C4-2B (cell line): ENCODE measurements around the gene TRIM66.

Experiments used
- ZFX ChIP-seq: fragments of 450-650 bp; IDR thresholded peaks from 2 replicates; pipeline ENCODE4 v1.6.1; 2017
- TF ChIP-seq, protein P1 (sequence below): fragments of 450-650 bp; conservative IDR thresholded peaks from 2 replicates; pipeline ENCODE4 v1.5.1; 2017; ENCODE audit warnings: mild to moderate bottlenecking

- TF ChIP-seq, protein P1, sequence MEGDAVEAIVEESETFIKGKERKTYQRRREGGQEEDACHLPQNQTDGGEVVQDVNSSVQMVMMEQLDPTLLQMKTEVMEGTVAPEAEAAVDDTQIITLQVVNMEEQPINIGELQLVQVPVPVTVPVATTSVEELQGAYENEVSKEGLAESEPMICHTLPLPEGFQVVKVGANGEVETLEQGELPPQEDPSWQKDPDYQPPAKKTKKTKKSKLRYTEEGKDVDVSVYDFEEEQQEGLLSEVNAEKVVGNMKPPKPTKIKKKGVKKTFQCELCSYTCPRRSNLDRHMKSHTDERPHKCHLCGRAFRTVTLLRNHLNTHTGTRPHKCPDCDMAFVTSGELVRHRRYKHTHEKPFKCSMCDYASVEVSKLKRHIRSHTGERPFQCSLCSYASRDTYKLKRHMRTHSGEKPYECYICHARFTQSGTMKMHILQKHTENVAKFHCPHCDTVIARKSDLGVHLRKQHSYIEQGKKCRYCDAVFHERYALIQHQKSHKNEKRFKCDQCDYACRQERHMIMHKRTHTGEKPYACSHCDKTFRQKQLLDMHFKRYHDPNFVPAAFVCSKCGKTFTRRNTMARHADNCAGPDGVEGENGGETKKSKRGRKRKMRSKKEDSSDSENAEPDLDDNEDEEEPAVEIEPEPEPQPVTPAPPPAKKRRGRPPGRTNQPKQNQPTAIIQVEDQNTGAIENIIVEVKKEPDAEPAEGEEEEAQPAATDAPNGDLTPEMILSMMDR = no peak
- TF ChIP-seq ZFX = no peak
Measured at GRCh38 chr11:8722809-8723208, 40.3 kb upstream of the TRIM66 start.
